Measurements from ENCODE around the gene PARP14.

DNA sequence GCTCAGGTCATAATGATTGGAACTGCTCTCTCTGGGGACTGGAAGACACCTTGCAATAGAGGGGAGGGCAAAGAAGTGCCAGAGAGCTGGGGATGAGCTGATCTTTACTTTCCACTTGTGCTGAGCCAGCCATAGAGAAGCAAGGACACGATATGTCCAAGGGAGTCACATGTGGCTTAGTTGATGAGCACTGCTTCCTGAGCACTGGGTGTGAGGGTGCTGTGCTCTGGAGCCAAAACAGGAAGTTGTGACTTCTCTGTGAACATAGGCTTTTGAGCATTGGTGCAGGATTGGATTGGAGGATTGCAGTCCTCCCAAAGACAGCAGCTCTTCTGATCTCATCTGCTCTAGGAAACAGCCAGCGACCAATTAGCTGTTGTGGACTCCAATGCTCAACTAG is 6.7 kb downstream of the PARP14 start:
- TF ChIP-seq POLR2A (IDR thresholded peaks at IDR 0.05; ENCODE audit: low read depth, low read length) (no peak), TAF1 (IDR thresholded peaks at IDR 0.05; ENCODE audit: low read depth, low read length) (no peak), POLR2AphosphoS5 (IDR thresholded peaks at IDR 0.05; ENCODE audit: low read depth, low read length) (no peak), PAX5 (IDR thresholded peaks at IDR 0.05; ENCODE audit: insufficient read depth, low read length, severe bottlenecking) (no peak), SPI1 (IDR thresholded peaks at IDR 0.05; ENCODE audit: low read depth, low read length) (no peak)

Measured in GM12891 (cell line).